Aorta (tissue), 5 donors: ENCODE measurements around the gene GAK. TPM values are rescaled to one million over a fixed set of nuclear protein-coding genes. Genes with fewer than 3 reads are reported as not detected.

Experiments used
- ATAC-seq: fragments of 200-7000 bp; cut with Tn5 transposase; one replicate; pipeline ENCODE4 v1.9.1; 2022; ENCODE audit warnings: moderate library complexity; ENCODE audit not compliant: low FRiP score
- DNase-seq, 2 donors: peaks; one replicate each; pipeline ENCODE4 v3.0.0-alpha.2; 2020
- H3K27ac ChIP-seq, 2 donors: one replicate each; pipeline ENCODE4 v1.5.1; 2013; ENCODE audit warnings: low read length in 2 of 2, mild to moderate bottlenecking in 2 of 2, moderate library complexity in 2 of 2, control low read depth in 1 of 2, inconsistent platforms in 1 of 2, low read depth in 1 of 2
- H3K27me3 ChIP-seq, 2 donors: one replicate each; pipeline ENCODE4 v1.6.1; 2013; ENCODE audit warnings: control low read depth in 1 of 2, low read length in 1 of 2, mild to moderate bottlenecking in 1 of 2, moderate library complexity in 1 of 2; ENCODE audit not compliant: insufficient read depth in 2 of 2, control insufficient read depth in 1 of 2
- H3K36me3 ChIP-seq, 2 donors: one replicate each; pipeline ENCODE4 v1.6.1; 2013; ENCODE audit warnings: control low read depth in 1 of 2, low read length in 1 of 2, mild to moderate bottlenecking in 1 of 2; ENCODE audit not compliant: insufficient read depth in 2 of 2, control insufficient read depth in 1 of 2
- H3K4me1 ChIP-seq, 2 donors: one replicate each; pipeline ENCODE4 v1.6.1; 2013; ENCODE audit warnings: low read length in 2 of 2, control low read depth in 1 of 2, mild to moderate bottlenecking in 1 of 2, moderate library complexity in 1 of 2; ENCODE audit not compliant: insufficient read depth in 2 of 2, control insufficient read depth in 1 of 2
- H3K4me3 ChIP-seq, 2 donors: one replicate each; pipeline ENCODE4 v1.5.1; 2013; ENCODE audit warnings: low read length in 2 of 2, control low read depth in 1 of 2, mild to moderate bottlenecking in 1 of 2
- H3K9me3 ChIP-seq: one replicate; pipeline ENCODE4 v1.6.1; 2013; ENCODE audit warnings: mild to moderate bottlenecking, low read length; ENCODE audit not compliant: control insufficient read depth
- WGBS, 2 donors: extraction: QIAGEN DNeasy Blood & Tissue Kit; methylation state at CpG; one replicate each; pipeline ENCODE4 v1.1.7; 2013; 5-methylcytosine and 5-hydroxymethylcytosine counted together
- intact Hi-C, 2 donors: fragments of 100-400 bp; cut with DNase I; formaldehyde crosslinking; loops; one replicate each; pipeline versions ENCODE4 v1.14.2 to v1.15.0; 2022
- polyA plus RNA-seq, 2 donors: library from polyadenylated mRNA; stranded (reverse); fragments of 200-250 nt; gene quantifications; one replicate each; pipeline ENCODE4 v1.2.3, GENCODE V29; 2013
- total RNA-seq, 2 donors: library from RNA; stranded (reverse); fragmentation: NEBNext Ultra II Directional; extraction: Animal tissue kit (Norgen Biotek cat#: 25700); gene quantifications; one replicate each; pipeline ENCODE4 v1.2.1, GENCODE V29; 2021
- donor health status: healthy with polysubstance abuse.
- donor health status: Bipolar disorder and iron deficiency.
- donor health status: DM: no; HTN: no; CAD: no.
- donor health status: DM: no; HTN: no; CAD: no.
- donor health status: DM: yes; HTN: yes; CAD: no.

GAK gene
- total and polyA plus RNA-seq, 4 donors, result 52.0 to 300 (median 94.4) TPM

DNA sequence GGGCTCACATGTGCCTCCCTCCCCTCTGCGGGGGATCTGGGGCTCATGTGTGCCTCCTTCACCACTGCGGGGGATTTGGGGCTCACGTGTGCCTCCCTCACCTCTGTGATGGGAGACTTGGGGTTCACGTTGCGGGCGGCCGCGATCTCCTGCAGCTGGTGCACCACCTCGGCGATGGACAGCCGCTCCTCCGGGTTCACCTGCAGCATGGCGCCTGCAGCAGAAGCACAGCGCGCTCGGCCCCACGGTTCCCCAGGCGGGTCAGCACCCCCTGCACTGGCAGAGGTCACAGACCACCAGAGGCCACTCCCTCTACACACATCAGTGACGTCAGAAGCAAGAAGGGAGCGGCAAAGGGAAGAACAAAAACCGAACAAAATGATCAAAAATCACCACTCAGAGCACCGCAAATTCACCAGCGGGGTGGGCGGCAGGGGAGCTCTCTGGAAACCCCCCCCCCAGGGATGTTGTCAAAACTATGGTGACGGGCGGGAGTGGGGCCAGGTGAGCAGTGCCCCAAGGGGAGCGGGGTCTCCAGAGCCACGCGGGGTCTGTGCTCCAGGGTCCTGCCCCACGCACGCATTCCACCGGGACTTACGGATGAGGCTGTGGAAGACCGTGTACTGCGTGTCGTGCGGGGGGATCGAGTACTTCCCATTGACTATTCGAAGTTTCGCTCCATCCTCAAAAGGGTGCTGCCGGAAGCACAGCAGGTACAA is 38.7 kb downstream of the GAK start:
- Histone ChIP-seq H3K27ac (no peak overlapping the region), H3K4me3 (no peak overlapping the region), H3K27me3 (no peaks in the 10 kb centered on the region), H3K9me3 (no peaks in the 10 kb centered on the region), H3K36me3 (peaks cover 0 to 2% of the 10 kb centered on the region in 2 donors), H3K4me1 (no peaks in the 10 kb centered on the region)
- ATAC-seq, result no peak
- 94 to 95% methylated on average over 40 to 41 of the region's 41 CpGs for WGBS, 2 donors
- no peak for DNase-seq
- intact Hi-C loops, result no loop called here

DNA sequence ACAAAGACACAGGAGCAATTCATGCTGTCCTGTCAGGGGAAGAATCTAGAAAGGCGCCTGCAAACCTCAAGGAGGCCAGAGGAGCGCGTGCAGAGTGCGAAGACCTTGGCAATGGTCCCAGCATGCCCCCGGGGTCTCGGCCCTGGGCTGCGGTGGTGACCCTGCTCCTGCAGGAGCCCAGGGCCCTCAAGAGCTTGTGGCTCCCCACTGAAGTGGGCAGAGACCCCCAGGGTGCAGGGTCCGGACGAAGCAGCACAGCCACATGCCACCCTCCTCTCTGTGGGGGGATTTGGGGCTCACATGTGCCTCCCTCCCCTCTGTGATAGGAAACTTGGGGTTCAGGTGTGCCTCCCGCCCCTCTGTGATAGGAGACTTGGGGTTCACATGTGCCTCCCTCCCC is 39.3 kb downstream of the GAK start:
- H3K27me3 ChIP-seq, result no peaks in the 10 kb centered on the region
- intact Hi-C loops, result no loop called here
- peaks cover 0 to 3% of the 10 kb centered on the region in 2 donors for H3K36me3 ChIP-seq
- H3K27ac ChIP-seq, result no peak overlapping the region
- no peaks in the 10 kb centered on the region for H3K9me3 ChIP-seq
- no peak for ATAC-seq
- no peak for DNase-seq
- WGBS, 2 donors, result 93% methylated on average over 10 of the region's 10 CpGs
- H3K4me3 ChIP-seq, result no peak overlapping the region
- H3K4me1 ChIP-seq, result no peaks in the 10 kb centered on the region

DNA sequence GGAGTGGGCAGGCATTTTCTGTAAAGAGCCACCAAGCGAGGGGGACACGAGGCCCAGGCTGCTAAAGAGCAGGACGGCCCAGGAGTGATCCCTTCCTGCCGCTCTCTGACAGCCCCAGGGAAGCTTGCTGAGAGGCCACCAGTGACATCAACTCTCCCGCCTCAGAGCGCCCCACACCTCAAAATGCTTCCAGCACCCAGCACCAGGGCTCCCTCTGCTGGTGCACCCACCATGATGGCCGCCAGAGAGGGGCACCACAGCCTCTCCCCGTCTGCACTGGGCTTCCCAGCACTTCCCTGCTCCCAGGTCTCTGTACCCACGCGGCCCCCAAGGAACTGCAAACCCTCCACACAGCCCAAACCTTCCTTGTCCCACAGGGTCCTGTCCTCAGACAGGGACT is 40.4 kb downstream of the GAK start:
- WGBS, 2 donors, result 82 to 88% methylated on average over 9 to 10 of the region's 10 CpGs

DNA sequence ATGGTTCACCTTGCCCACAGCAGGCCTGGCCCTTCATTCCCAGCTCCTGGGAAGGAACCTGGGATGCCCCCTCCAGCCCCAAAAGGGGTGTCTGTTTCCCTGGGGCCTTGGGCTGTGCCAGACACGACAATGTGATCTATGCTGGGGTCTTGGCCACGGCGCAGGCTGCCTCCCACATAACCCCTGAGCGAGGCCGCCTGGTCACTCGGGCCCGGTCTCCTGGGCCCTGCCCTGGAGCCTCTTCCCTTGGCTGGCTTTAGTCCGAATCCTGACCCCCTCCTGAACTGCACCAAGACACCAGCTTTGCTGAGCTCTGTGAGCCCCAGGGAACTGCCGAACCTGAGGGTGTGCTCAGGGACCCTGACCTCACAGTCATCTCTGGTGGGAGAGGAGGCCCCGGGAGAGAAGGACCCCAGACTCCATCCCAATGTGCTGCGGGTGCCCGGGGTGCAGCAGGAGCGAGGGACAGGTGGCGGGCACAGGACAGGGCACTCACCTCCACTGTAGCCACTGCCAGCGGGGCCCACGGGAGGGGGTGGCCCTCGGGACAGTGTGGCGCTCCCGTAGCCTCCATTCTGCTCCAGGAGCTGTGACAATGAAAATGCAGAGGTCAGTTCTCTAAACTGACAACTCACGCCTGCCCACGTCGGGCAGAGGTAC is 42.0 kb downstream of the GAK start:
- Histone ChIP-seq H3K27me3 (no peaks in the 10 kb centered on the region), H3K36me3 (peaks cover 0 to 1% of the 10 kb centered on the region in 2 donors), H3K4me1 (no peaks in the 10 kb centered on the region), H3K4me3 (no peak overlapping the region), H3K9me3 (no peaks in the 10 kb centered on the region), H3K27ac (no peak overlapping the region)
- DNase-seq, result no peak
- no peak for ATAC-seq
- intact Hi-C loops, result no loop called here
- WGBS, 2 donors, result 94% methylated on average over 22 of the region's 22 CpGs

More for the DNA sequence above, 40.4 kb downstream of the GAK start:
- Histone ChIP-seq H3K4me3 (no peak overlapping the region), H3K27me3 (no peaks in the 10 kb centered on the region), H3K4me1 (no peaks in the 10 kb centered on the region), H3K9me3 (no peaks in the 10 kb centered on the region), H3K27ac (no peak overlapping the region), H3K36me3 (peaks cover 0 to 3% of the 10 kb centered on the region in 2 donors)
- intact Hi-C loops, result no loop called here
- ATAC-seq, result no peak
- DNase-seq, result no peak

DNA sequence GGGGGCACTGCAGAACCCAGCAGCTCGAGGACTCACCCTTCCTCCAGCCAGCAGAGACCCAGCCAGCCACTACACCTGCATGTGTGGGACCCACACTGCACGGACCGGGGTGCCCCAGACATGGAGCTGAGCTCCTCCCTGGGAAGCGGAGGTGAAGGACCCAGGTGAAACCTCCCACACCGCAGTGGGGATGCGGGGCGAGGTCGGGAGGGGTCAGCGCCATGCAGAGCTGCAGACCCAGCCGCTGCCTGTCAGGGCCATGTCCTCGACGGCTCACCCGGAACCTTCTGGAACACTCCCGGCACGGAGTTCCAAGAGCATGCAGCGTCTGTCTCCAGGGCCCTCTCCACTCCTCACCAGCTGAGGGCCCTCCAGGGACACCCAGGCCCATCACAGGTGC is 42.6 kb downstream of the GAK start:
- Histone ChIP-seq H3K4me3 (no peak overlapping the region), H3K36me3 (peaks cover 0 to 1% of the 10 kb centered on the region in 2 donors), H3K27me3 (no peaks in the 10 kb centered on the region), H3K4me1 (no peaks in the 10 kb centered on the region), H3K27ac (no peak overlapping the region), H3K9me3 (no peaks in the 10 kb centered on the region)
- intact Hi-C loops, result no loop called here
- 95 to 97% methylated on average over 14 to 16 of the region's 16 CpGs for WGBS, 2 donors
- DNase-seq (no peak), ATAC-seq (no peak)

DNA sequence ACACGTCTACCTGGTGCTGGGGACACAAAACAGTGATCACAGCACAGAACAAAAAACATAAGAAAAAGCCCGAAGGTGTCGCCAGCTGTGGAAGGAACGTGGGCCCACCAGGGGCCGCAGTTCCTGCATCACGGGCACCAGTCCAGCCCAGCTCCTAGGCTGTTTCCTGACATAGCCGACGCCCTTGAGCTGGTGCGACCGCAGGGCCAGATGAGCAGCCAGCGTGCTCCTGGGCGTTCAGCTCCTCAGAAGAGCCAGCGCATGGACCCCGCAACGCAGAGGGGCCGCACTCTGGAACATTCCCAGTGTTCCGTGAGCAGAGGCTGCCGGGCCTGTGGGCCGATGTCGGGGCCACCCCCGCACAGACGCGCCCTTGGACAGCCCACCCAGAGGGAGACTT is 44.1 kb downstream of the GAK start:
- ATAC-seq (no peak), DNase-seq (no peak)
- intact Hi-C loops, result no loop called here
- Histone ChIP-seq H3K27me3 (no peaks in the 10 kb centered on the region), H3K9me3 (no peaks in the 10 kb centered on the region), H3K4me1 (no peaks in the 10 kb centered on the region), H3K27ac (no peak overlapping the region), H3K36me3 (peaks cover 0 to 4% of the 10 kb centered on the region in 2 donors), H3K4me3 (no peak overlapping the region)
- 96 to 98% methylated on average over 23 of the region's 23 CpGs for WGBS, 2 donors

DNA sequence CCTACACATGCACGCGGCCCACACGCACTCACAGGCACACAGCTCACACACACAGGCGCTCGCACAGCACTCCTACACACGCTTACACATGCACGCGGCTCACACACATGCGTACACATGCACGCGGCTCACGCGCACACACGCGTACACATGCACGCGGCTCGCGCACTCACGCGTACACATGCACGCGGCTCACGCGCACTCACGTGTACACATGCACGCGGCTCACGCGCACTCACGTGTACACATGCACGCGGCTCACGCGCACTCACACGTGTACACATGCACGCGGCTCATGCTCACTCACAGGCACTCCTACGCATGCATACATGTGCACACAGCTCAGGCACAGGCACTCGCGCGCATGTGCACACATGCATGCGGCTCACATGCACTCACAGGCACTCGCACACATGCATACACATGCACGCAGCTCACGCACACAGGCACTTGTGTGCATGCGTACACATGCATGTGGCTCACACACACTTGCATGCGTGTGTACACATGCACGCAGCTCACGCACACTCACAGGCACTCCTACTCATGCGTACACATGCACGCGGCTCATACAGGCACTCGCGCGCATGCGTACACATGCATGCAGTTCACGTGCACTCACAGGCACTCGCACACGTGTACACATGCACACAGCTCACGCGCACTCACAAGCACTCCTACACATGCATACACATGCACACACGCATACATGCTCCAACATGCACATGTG is 44.9 kb downstream of the GAK start:
- DNase-seq (no peak), ATAC-seq (no peak)
- intact Hi-C loops, result no loop called here
- Histone ChIP-seq H3K27ac (no peak overlapping the region), H3K9me3 (no peaks in the 10 kb centered on the region), H3K4me1 (no peaks in the 10 kb centered on the region), H3K4me3 (no peak overlapping the region), H3K36me3 (peaks cover 0 to 4% of the 10 kb centered on the region in 2 donors), H3K27me3 (no peaks in the 10 kb centered on the region)
- 96 to 97% methylated on average over 63 of the region's 63 CpGs for whole genome bisulfite sequencing, 2 donors

DNA sequence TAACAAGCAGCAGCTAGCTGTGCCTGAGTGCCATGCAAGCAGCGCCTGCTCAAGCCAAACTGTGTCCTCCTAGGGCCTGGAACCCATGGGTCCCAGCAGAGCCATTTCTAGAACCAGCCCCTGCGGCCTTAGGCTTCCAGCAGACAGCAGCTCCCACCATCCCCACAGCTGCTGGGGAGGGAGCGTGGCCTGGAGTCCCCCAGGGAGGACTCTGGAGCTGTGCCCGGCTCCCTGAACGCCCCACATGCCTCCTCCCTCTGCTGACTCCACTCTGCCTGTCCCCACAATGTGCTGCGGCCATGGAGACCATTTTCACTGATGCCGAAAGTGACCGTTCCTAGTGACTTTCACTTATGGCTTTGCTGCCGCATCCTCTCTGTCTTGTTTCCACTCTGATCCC is 45.9 kb downstream of the GAK start:
- H3K27me3 ChIP-seq, result no peaks in the 10 kb centered on the region
- no peaks in the 10 kb centered on the region for H3K9me3 ChIP-seq
- H3K27ac ChIP-seq, result no peak overlapping the region
- intact Hi-C loops, result no loop called here
- no peak overlapping the region for H3K4me3 ChIP-seq
- H3K4me1 ChIP-seq, result no peaks in the 10 kb centered on the region
- WGBS, 2 donors, result 71 to 79% methylated on average over 9 of the region's 9 CpGs
- ATAC-seq (no peak), DNase-seq (no peak)
- peaks cover 0 to 4% of the 10 kb centered on the region in 2 donors for H3K36me3 ChIP-seq
